B cell (primary cell): ENCODE results near the gene CACNA2D3. TPM values are rescaled to one million over a fixed set of nuclear protein-coding genes. Genes with fewer than 3 reads are reported as not detected.

Experiments
- ATAC-seq: fragments of 200-7000 bp; cut with Tn5 transposase; one replicate; pipeline ENCODE4 v1.10.0; 2021; ENCODE audit warnings: low read depth, mild to moderate bottlenecking, moderate number of reproducible peaks, moderate library complexity
- CTCF ChIA-PET: fragments of 350-600 bp; sonication (Branson Sonifier 250); formaldehyde crosslinking; loops from one replicate; lab custom pipeline; 2021; ENCODE audit warnings: antibody characterized with exemption, inconsistent platforms; lab: Charles Lee
- POLR2A ChIA-PET: fragments of 350-600 bp; sonication (Branson Sonifier 250); formaldehyde crosslinking; loops from one replicate; lab custom pipeline; 2021; ENCODE audit warnings: antibody characterized with exemption; lab: Charles Lee
- DNase-seq: peaks from one replicate; pipeline ENCODE4 v3.0.0; 2013
- H2AFZ ChIP-seq: 2 replicates; pipeline ENCODE4 v1.6.1; 2012; ENCODE audit warnings: mild to moderate bottlenecking, low read depth, low read length; ENCODE audit not compliant: insufficient read depth, poor library complexity, severe bottlenecking
- H3K27ac ChIP-seq, 2 donors: 1 replicate in 1 of 2; 2 replicates in 1 of 2; pipeline ENCODE4 v1.5.1; 2012 to 2013; ENCODE audit warnings: low read length in 2 of 2, mild to moderate bottlenecking in 2 of 2, moderate library complexity in 1 of 2
- H3K27me3 ChIP-seq, 4 experiments: fragments of 200-600 bp in 1 of 4; sonication (generic) in 1 of 4; replicated peaks in 1 of 4; 1 replicate in 2 of 4; 2 replicates in 2 of 4; pipeline versions ENCODE4 v1.6.1 to v1.7.0; 2013 to 2016; ENCODE audit warnings: low read length in 3 of 4, mild to moderate bottlenecking in 2 of 4, mixed read lengths in 1 of 4, moderate library complexity in 1 of 4; ENCODE audit not compliant: insufficient read depth in 4 of 4, control insufficient read depth in 3 of 4; ENCODE audit errors: control extremely low read depth in 1 of 4
- H3K36me3 ChIP-seq, 2 experiments: replicated peaks in 1 of 2; 1 replicate in 1 of 2; 2 replicates in 1 of 2; pipeline versions ENCODE4 v1.6.1 to v1.7.1; 2013; ENCODE audit warnings: low read length in 1 of 2; ENCODE audit not compliant: insufficient read depth in 2 of 2, control insufficient read depth in 1 of 2; ENCODE audit errors: control extremely low read depth in 1 of 2, extremely low read depth in 1 of 2
- H3K4me1 ChIP-seq, 2 donors: fragments of 200-600 bp in 1 of 2; sonication (generic) in 1 of 2; 1 replicate in 1 of 2; 2 replicates in 1 of 2; pipeline versions ENCODE4 v1.5.1 to v1.6.1; 2013 to 2017; ENCODE audit warnings: low read length in 2 of 2; ENCODE audit not compliant: control insufficient read depth in 2 of 2, insufficient read depth in 2 of 2
- H3K4me2 ChIP-seq: replicated peaks from 2 replicates; pipeline ENCODE3; 2012; ENCODE audit warnings: mild to moderate bottlenecking, low read depth, low read length; ENCODE audit not compliant: poor library complexity, severe bottlenecking
- H3K4me3 ChIP-seq, 5 experiments: fragments of 200-600 bp in 1 of 5; sonication (generic) in 1 of 5; 1 replicate in 3 of 5; 2 replicates in 2 of 5; pipeline versions ENCODE4 v1.5.1 to v1.7.0; 2011 to 2016; ENCODE audit warnings: low read length in 4 of 5, mild to moderate bottlenecking in 4 of 5, low read depth in 2 of 5, control low read depth in 1 of 5, moderate library complexity in 1 of 5; ENCODE audit not compliant: insufficient read depth in 1 of 5; ENCODE audit errors: control extremely low read depth in 1 of 5, extremely low read depth in 1 of 5
- H3K79me2 ChIP-seq: fragments of 200-600 bp; sonication (generic); one replicate; pipeline ENCODE4 v1.6.0; 2016; ENCODE audit warnings: low read length; ENCODE audit not compliant: control insufficient read depth, insufficient read depth
- H3K9ac ChIP-seq: fragments of 200-600 bp; sonication (generic); 2 replicates; pipeline ENCODE4 v1.6.1; 2017; ENCODE audit warnings: mild to moderate bottlenecking, low read length, moderate library complexity
- H3K9me3 ChIP-seq, 3 donors: one replicate each; pipeline versions ENCODE4 v1.6.1 to v1.7.1; 2013; ENCODE audit warnings: low read length in 2 of 3; ENCODE audit not compliant: control insufficient read depth in 2 of 3, insufficient read depth in 1 of 3; ENCODE audit errors: control extremely low read depth in 1 of 3
- H4K20me1 ChIP-seq: 2 replicates; pipeline ENCODE4 v1.6.0; 2012; ENCODE audit warnings: mild to moderate bottlenecking, low read length; ENCODE audit not compliant: insufficient read depth, control insufficient read depth, poor library complexity, severe bottlenecking
- H3K27ac Mint-ChIP-seq: one replicate; pipeline ENCODE4 v1.8.0; 2021; ENCODE audit warnings: mixed read lengths
- H3K27me3 Mint-ChIP-seq: one replicate; pipeline ENCODE4 v1.8.0; 2021; ENCODE audit warnings: mixed read lengths
- H3K4me1 Mint-ChIP-seq: one replicate; pipeline ENCODE4 v1.8.0; 2021; ENCODE audit warnings: mixed read lengths
- H3K4me3 Mint-ChIP-seq: one replicate; pipeline ENCODE4 v1.8.0; 2021; ENCODE audit warnings: mixed read lengths
- H3K9me3 Mint-ChIP-seq: one replicate; pipeline ENCODE4 v1.8.0; 2022; ENCODE audit warnings: mixed read lengths; ENCODE audit not compliant: insufficient read depth
- CTCF ChIP-seq: fragments of 200-600 bp; IDR thresholded peaks from one replicate; pipeline ENCODE4 v1.8.0; 2022; ENCODE audit warnings: antibody characterized with exemption, mild to moderate bottlenecking
- EZH2 ChIP-seq: IDR thresholded peaks from 2 replicates; pipeline ENCODE4 v1.6.1; 2012; ENCODE audit warnings: borderline replicate concordance, low read depth, mild to moderate bottlenecking, moderate library complexity, low read length; ENCODE audit not compliant: insufficient read depth, poor library complexity, severe bottlenecking
- WGBS: methylation state at CpG from one replicate; pipeline ENCODE4 v1.1.5; 2013; ENCODE audit warnings: missing lambda C conversion rate; ENCODE audit not compliant: insufficient coverage; 5-methylcytosine and 5-hydroxymethylcytosine counted together
- intact Hi-C: fragments of 100-400 bp; cut with micrococcal nuclease; formaldehyde crosslinking; loops from one replicate; pipeline ENCODE4 v1.10.0; 2022
- polyA plus RNA-seq: library from polyadenylated mRNA; depleted of rRNA; stranded (reverse); fragments of >200 nt; gene quantifications from 2 replicates; pipeline ENCODE4 v1.2.3, GENCODE V29; 2012
- total RNA-seq, 2 donors: library from RNA; stranded (reverse); fragments of 120-200 nt in 1 of 2; gene quantifications; 1 replicate in 1 of 2; 2 replicates in 1 of 2; pipeline versions ENCODE4 v1.2.3 to v1.2.4, GENCODE V29; 2013 to 2022

CACNA2D3 gene
- total and polyA plus RNA-seq, 2 donors (not counting 1 experiment from before 2014, with no cell fraction given), result not detected

GRCh38 chr3:54202651-54203248 lies 80.4 kb downstream of the CACNA2D3 start:
- ATAC-seq, result no peak
- H3K4me1 Mint-ChIP-seq, result no peaks in the 10 kb centered on the region
- H3K36me3 ChIP-seq, result no peaks in the 10 kb centered on the region
- no peak overlapping the region for H3K27ac ChIP-seq
- no peak overlapping the region for H3K9ac ChIP-seq
- no peak overlapping the region for H3K4me3 ChIP-seq
- ChIA-PET CTCF (no interaction called here), POLR2A (no interaction called here)
- DNase-seq, result no peak
- no peaks in the 10 kb centered on the region for H3K4me1 ChIP-seq
- no peaks in the 10 kb centered on the region for H3K79me2 ChIP-seq
- H4K20me1 ChIP-seq, result no peaks in the 10 kb centered on the region
- no peaks in the 10 kb centered on the region for H3K9me3 ChIP-seq
- WGBS, result 65% methylated on average over 5 of the region's 5 CpGs
- no peaks in the 10 kb centered on the region for H3K27me3 ChIP-seq
- H3K27ac Mint-ChIP-seq, result no peak overlapping the region
- TF ChIP-seq EZH2, result no peak
- no peak for TF ChIP-seq CTCF
- H3K4me2 ChIP-seq, result no peak overlapping the region
- H3K4me3 Mint-ChIP-seq, result no peak overlapping the region
- intact Hi-C loops, result no loop called here
- no peaks in the 10 kb centered on the region for H3K9me3 Mint-ChIP-seq
- H2AFZ ChIP-seq, result no peak overlapping the region
- H3K27me3 Mint-ChIP-seq, result peaks cover 4% of the 10 kb centered on the region

GRCh38 chr3:54206874-54207273 lies 84.5 kb downstream of the CACNA2D3 start:
- Mint-ChIP-seq H3K27me3 (no peaks in the 10 kb centered on the region), H3K27ac (no peak overlapping the region), H3K4me3 (no peak overlapping the region), H3K9me3 (no peaks in the 10 kb centered on the region), H3K4me1 (no peaks in the 10 kb centered on the region)
- ChIA-PET POLR2A (no interaction called here), CTCF (no interaction called here)
- no peak for ATAC-seq
- no peaks in the 10 kb centered on the region for H3K4me1 ChIP-seq
- H3K9ac ChIP-seq, result no peak overlapping the region
- WGBS, result 100% methylated on average over 1 of the region's 1 CpG
- H3K4me3 ChIP-seq, result no peak overlapping the region
- intact Hi-C loops, result no loop called here
- H3K27ac ChIP-seq, result no peak overlapping the region
- H3K79me2 ChIP-seq, result no peaks in the 10 kb centered on the region
- no peak overlapping the region for H3K4me2 ChIP-seq
- no peaks in the 10 kb centered on the region for H3K27me3 ChIP-seq
- no peaks in the 10 kb centered on the region for H3K36me3 ChIP-seq
- no peak for TF ChIP-seq CTCF
- no peak for TF ChIP-seq EZH2
- H4K20me1 ChIP-seq, result no peaks in the 10 kb centered on the region
- no peak for DNase-seq
- no peak overlapping the region for H2AFZ ChIP-seq
- H3K9me3 ChIP-seq, result peaks cover 0 to 3% (median 0%) of the 10 kb centered on the region in 3 donors
